GM21390 (cell line): ENCODE measurements around the gene FAM151B.
A peak's percentile ranks its signal among the peaks of the same experiment; 100 is the strongest.
"Not testable (repeated sequence)": the region's sequence is repeated elsewhere in the genome, so short reads cannot be mapped to it uniquely, and the experiment has no call there.

Experiments used
- ATAC-seq: cut with Tn5 transposase; IDR thresholded peaks from one replicate; pipeline ENCODE4 v1.9.1; 2021; ENCODE audit not compliant: unreplicated experiment

FAM151B gene

GRCh38 chr5:80487829-80488721 is at the start of gene FAM151B:
TSS of gene FAM151B (plus strand) at chr5:80488100. CDS start at chr5:80488124, 24 bp downstream.
- peak; percentile 89 for ATAC-seq

- ATAC-seq, result no peak
Observed at GRCh38 chr5:80438739-80439138, 49.2 kb upstream of the FAM151B start.

GRCh38 chr5:80439213-80439612 is 48.7 kb upstream of the FAM151B start:
- no peak for ATAC-seq

- ATAC-seq, result no peak
Observed at GRCh38 chr5:80442742-80443141, 45.2 kb upstream of the FAM151B start.

GRCh38 chr5:80453366-80453765 is 34.5 kb upstream of the FAM151B start:
- ATAC-seq, result no peak

- ATAC-seq, result no peak
Observed at GRCh38 chr5:80463269-80463668, 24.6 kb upstream of the FAM151B start.

GRCh38 chr5:80466669-80467485 is 21.0 kb upstream of the FAM151B start:
- ATAC-seq, result no peak

- ATAC-seq, result no peak
Observed at GRCh38 chr5:80468131-80468530, 19.8 kb upstream of the FAM151B start.

- ATAC-seq, result not testable (repeated sequence)
Observed at GRCh38 chr5:80470631-80471030, 17.3 kb upstream of the FAM151B start.

GRCh38 chr5:80474929-80475328 is 13.0 kb upstream of the FAM151B start:
- ATAC-seq, result no peak

GRCh38 chr5:80479713-80480112 is 8.2 kb upstream of the FAM151B start:
- ATAC-seq, result no peak

- ATAC-seq, result no peak
Observed at GRCh38 chr5:80480354-80480753, 7.5 kb upstream of the FAM151B start.

GRCh38 chr5:80481019-80481893 is 6.6 kb upstream of the FAM151B start:
- ATAC-seq, result peak; percentile 57

GRCh38 chr5:80482578-80482977 is 5.3 kb upstream of the FAM151B start:
- ATAC-seq, result no peak

- no peak for ATAC-seq
Observed at GRCh38 chr5:80483636-80484232, 4.2 kb upstream of the FAM151B start.

- ATAC-seq, result no peak
Observed at GRCh38 chr5:80487444-80487828, 464 bp upstream of the FAM151B start.

- no peak for ATAC-seq
Observed at GRCh38 chr5:80491296-80491695, 3.4 kb downstream of the FAM151B start.

GRCh38 chr5:80492741-80493140 is 4.8 kb downstream of the FAM151B start:
- no peak for ATAC-seq

- not testable (repeated sequence) for ATAC-seq
Observed at GRCh38 chr5:80493443-80493842, 5.5 kb downstream of the FAM151B start.

GRCh38 chr5:80495891-80496290 is 8.0 kb downstream of the FAM151B start:
- no peak for ATAC-seq

- ATAC-seq, result no peak
Observed at GRCh38 chr5:80502800-80503199, 14.9 kb downstream of the FAM151B start.
